OCI-LY7 (cell line): ENCODE measurements around the gene CTPS1. TPM values are rescaled to one million over a fixed set of nuclear protein-coding genes. Genes with fewer than 3 reads are reported as not detected.

Experiments used
- BruUV-seq: library from RNA; stranded (reverse); fragments of 400-500 nt; replicated peaks from 2 replicates; lab custom pipeline; 2021; lab: Mats Ljungman, UMichigan
- CTCF ChIA-PET: fragments of 300-600 bp; sonication (Branson Sonifier 250); formaldehyde crosslinking; loops from one replicate; lab custom pipeline; 2022; ENCODE audit warnings: antibody characterized with exemption; ENCODE audit not compliant: unreplicated experiment; lab: Charles Lee
- POLR2A ChIA-PET: fragments of 300-600 bp; sonication (Branson Sonifier 250); formaldehyde crosslinking; loops from one replicate; lab custom pipeline; 2022; ENCODE audit warnings: antibody characterized with exemption; lab: Charles Lee
- DNase-seq: peaks from one replicate; pipeline ENCODE4 v3.0.0-alpha.2; 2015; ENCODE audit warnings: low spot score
- H2AFZ ChIP-seq: fragments of 200-600 bp; sonication (generic), shearing (Covaris generic); 2 replicates; pipeline ENCODE4 v1.6.1; 2014; ENCODE audit warnings: mild to moderate bottlenecking, antibody characterized with exemption, low read length, moderate library complexity
- H3K27ac ChIP-seq: fragments of 200-600 bp; sonication (generic); 2 replicates; pipeline ENCODE4 v1.5.1; 2014; ENCODE audit warnings: mixed run types, low read depth, mild to moderate bottlenecking, moderate library complexity, low read length, inconsistent platforms; ENCODE audit not compliant: poor library complexity, severe bottlenecking
- H3K36me3 ChIP-seq: fragments of 200-600 bp; sonication (generic); 2 replicates; pipeline ENCODE4 v1.6.1; 2014; ENCODE audit warnings: mild to moderate bottlenecking, antibody characterized with exemption, low read length, moderate library complexity, mixed read lengths; ENCODE audit not compliant: insufficient read depth
- H3K4me1 ChIP-seq: fragments of 200-600 bp; sonication (generic); 2 replicates; pipeline ENCODE4 v1.5.1; 2014; ENCODE audit warnings: mild to moderate bottlenecking, low read length; ENCODE audit not compliant: insufficient read depth, poor library complexity, severe bottlenecking
- H3K4me2 ChIP-seq: fragments of 200-600 bp; sonication (generic); 2 replicates; pipeline ENCODE4 v1.6.1; 2014; ENCODE audit warnings: mild to moderate bottlenecking, low read length
- H3K4me3 ChIP-seq: fragments of 200-600 bp; sonication (generic); 2 replicates; pipeline ENCODE4 v1.5.1; 2014; ENCODE audit warnings: mild to moderate bottlenecking, low read depth, low read length; ENCODE audit not compliant: poor library complexity, severe bottlenecking
- H3K79me2 ChIP-seq: fragments of 200-600 bp; sonication (generic); 2 replicates; pipeline ENCODE4 v1.6.1; 2016; ENCODE audit warnings: low read depth, mild to moderate bottlenecking, low read length, moderate library complexity, mixed read lengths; ENCODE audit not compliant: insufficient read depth
- H3K9me2 ChIP-seq: fragments of 200-600 bp; sonication (generic); 2 replicates; pipeline ENCODE4 v1.6.1; 2016; ENCODE audit warnings: mild to moderate bottlenecking, low read length, mixed read lengths; ENCODE audit not compliant: insufficient read depth
- H3K9me3 ChIP-seq: fragments of 200-600 bp; sonication (generic); 2 replicates; pipeline ENCODE4 v1.6.1; 2014; ENCODE audit warnings: mild to moderate bottlenecking, mixed run types, low read length, mixed read lengths
- H4K20me1 ChIP-seq: fragments of 200-600 bp; sonication (generic); 2 replicates; pipeline ENCODE4 v1.6.1; 2014; ENCODE audit warnings: mild to moderate bottlenecking, antibody characterized with exemption, low read length, moderate library complexity, mixed read lengths; ENCODE audit not compliant: insufficient read depth
- CTCF ChIP-seq: fragments of 200-600 bp; sonication (generic); conservative IDR thresholded peaks from 2 replicates; pipeline ENCODE4 v1.5.1; 2014; ENCODE audit warnings: mild to moderate bottlenecking, antibody characterized with exemption, low read length, moderate library complexity, mixed read lengths
- EZH2phosphoT487 ChIP-seq: fragments of 200-600 bp; sonication (generic); IDR thresholded peaks from 2 replicates; pipeline ENCODE4 v1.6.1; 2018; ENCODE audit warnings: low read depth, borderline replicate concordance, mild to moderate bottlenecking, mixed run types, antibody characterized with exemption, low read length, moderate library complexity, mixed read lengths
- intact Hi-C: fragments of 100-400 bp; cut with micrococcal nuclease; formaldehyde crosslinking; loops from one replicate; pipeline ENCODE4 v1.10.0; 2022; ENCODE audit not compliant: unreplicated experiment
- total RNA-seq, 2 experiments: library from RNA; depleted of rRNA in 1 of 2; stranded (reverse); fragments of >200 nt in 1 of 2; shearing (Covaris generic) in 1 of 2; gene quantifications; 2 replicates each; pipeline ENCODE4 v1.2.3, GENCODE V29; 2014 to 2022

Gene CTPS1
- total RNA-seq, 2 experiments from 2014 or later: 58.9 to 117 TPM

DNA sequence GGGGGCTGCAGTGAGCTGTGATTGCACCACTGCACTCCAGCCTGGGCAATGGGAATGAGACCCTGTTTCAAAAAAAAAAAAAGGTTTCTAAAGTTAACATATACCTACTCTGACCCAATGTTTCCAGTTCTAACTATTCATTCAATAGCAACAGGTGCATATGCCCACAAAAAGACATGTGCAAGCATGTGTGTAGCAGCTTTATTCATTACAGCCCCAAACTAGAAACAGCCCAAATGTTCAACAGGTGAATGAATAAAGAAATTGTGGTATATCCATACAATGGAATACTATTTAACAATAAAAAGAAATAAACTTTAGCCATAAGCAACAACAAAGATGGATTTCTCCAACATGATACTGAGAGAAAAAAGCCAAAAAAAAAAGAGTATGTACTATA is 21.3 kb upstream of the CTPS1 start:
- intact Hi-C loops: no loop called here
- DNase-seq: no peak
- no peaks in the 10 kb centered on the region for H3K9me2 ChIP-seq
- BruUV-seq: no TSS peak
- no peaks in the 10 kb centered on the region for H3K4me1 ChIP-seq
- H4K20me1 ChIP-seq: no peaks in the 10 kb centered on the region
- ChIA-PET POLR2A (interaction anchor here (0.7 to 0.8 kb wide), 2 partner anchors 172 to 394 kb away, joined by 3 to 6 read pairs; no protein-coding TSS in a partner anchor), CTCF (no interaction called here)
- H3K36me3 ChIP-seq: no peaks in the 10 kb centered on the region
- no peak overlapping the region for H3K4me3 ChIP-seq
- H3K27ac ChIP-seq: no peak overlapping the region
- H3K79me2 ChIP-seq: no peaks in the 10 kb centered on the region
- no peak for TF ChIP-seq EZH2phosphoT487
- TF ChIP-seq CTCF: no peak
- no peak overlapping the region for H3K4me2 ChIP-seq
- no peaks in the 10 kb centered on the region for H3K9me3 ChIP-seq
- no peak overlapping the region for H2AFZ ChIP-seq

- H3K4me1 ChIP-seq: peaks cover 8% of the 10 kb centered on the region
- H4K20me1 ChIP-seq: no peaks in the 10 kb centered on the region
- intact Hi-C loops: no loop called here
- no peak for TF ChIP-seq EZH2phosphoT487
- no peak for TF ChIP-seq CTCF
- POLR2A ChIA-PET: no interaction called here
- no peak overlapping the region for H3K4me2 ChIP-seq
- no peaks in the 10 kb centered on the region for H3K9me2 ChIP-seq
- no peak overlapping the region for H2AFZ ChIP-seq
- no TSS peak for BruUV-seq
- H3K4me3 ChIP-seq: no peak overlapping the region
- no peaks in the 10 kb centered on the region for H3K36me3 ChIP-seq
- H3K27ac ChIP-seq: no peak overlapping the region
- no peak for DNase-seq
- no peaks in the 10 kb centered on the region for H3K9me3 ChIP-seq
- H3K79me2 ChIP-seq: no peaks in the 10 kb centered on the region
- CTCF ChIA-PET: no interaction called here
Measured at GRCh38 chr1:40965531-40965930, 14.0 kb upstream of the CTPS1 start.

DNA sequence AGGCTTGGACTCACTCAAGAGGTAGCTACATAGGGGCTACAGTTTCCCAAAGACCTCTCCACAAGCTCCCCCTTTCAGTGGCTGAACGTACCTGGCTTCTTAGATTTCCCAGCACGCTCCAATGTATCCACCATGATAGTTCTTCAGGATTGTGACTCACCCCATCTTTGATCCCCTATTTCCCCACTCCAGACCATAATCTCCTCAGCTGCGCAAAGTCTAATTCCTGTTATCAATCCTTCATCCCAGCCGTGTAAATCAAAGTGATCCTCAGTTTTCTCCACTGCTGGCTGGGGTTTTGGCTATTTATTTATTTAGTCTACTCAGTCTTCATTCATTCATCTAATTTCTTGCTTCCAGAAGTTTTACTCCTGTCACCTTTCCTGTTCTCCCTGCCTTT is 13.1 kb upstream of the CTPS1 start:
- ChIA-PET POLR2A (no interaction called here), CTCF (no interaction called here)
- peaks cover 8% of the 10 kb centered on the region for H3K4me1 ChIP-seq
- H3K27ac ChIP-seq: no peak overlapping the region
- no peaks in the 10 kb centered on the region for H3K9me3 ChIP-seq
- no peak overlapping the region for H2AFZ ChIP-seq
- H3K4me3 ChIP-seq: no peak overlapping the region
- H3K79me2 ChIP-seq: no peaks in the 10 kb centered on the region
- H3K36me3 ChIP-seq: no peaks in the 10 kb centered on the region
- TF ChIP-seq CTCF (no peak), EZH2phosphoT487 (no peak)
- intact Hi-C loops: no loop called here
- no peaks in the 10 kb centered on the region for H4K20me1 ChIP-seq
- no peak overlapping the region for H3K4me2 ChIP-seq
- no peak for DNase-seq
- BruUV-seq: no TSS peak
- H3K9me2 ChIP-seq: no peaks in the 10 kb centered on the region
